HCT116 (cell line): ENCODE results near the gene ACTL9. TPM values are rescaled to one million over a fixed set of nuclear protein-coding genes. Genes with fewer than 3 reads are reported as not detected.

ENCODE experiments used
- ATAC-seq: fragments of 200-7000 bp; cut with Tn5 transposase; 2 replicates; pipeline ENCODE4 v1.9.1; 2020; ENCODE audit warnings: mild to moderate bottlenecking, moderate library complexity
- BruUV-seq: library from RNA; stranded (reverse); fragments of 400-500 nt; replicated peaks from 2 replicates; lab custom pipeline; 2021; lab: Mats Ljungman, UMichigan
- CTCF ChIA-PET: fragments of 300-600 bp; sonication (Branson Sonifier 250); formaldehyde crosslinking; loops from one replicate; lab custom pipeline; 2021; ENCODE audit warnings: antibody characterized with exemption; lab: Charles Lee
- POLR2A ChIA-PET: fragments of 300-600, 350-600 bp; sonication (Branson Sonifier 250); formaldehyde crosslinking; loops from one replicate; lab custom pipeline; 2021; ENCODE audit warnings: antibody characterized with exemption; lab: Charles Lee
- RAD21 ChIA-PET, 2 experiments: fragments of 300-600 bp; sonication (Branson Sonifier 250); formaldehyde crosslinking; loops; one replicate each; lab custom pipeline; 2023; ENCODE audit warnings: low total read pairs in 2 of 2; ENCODE audit not compliant: uncharacterized antibody in 2 of 2, unreplicated experiment in 2 of 2, low non-redundant PET in 1 of 2; lab: Charles Lee
- DNase-seq: peaks from one replicate; pipeline ENCODE4 v3.0.0-alpha.2; 2010; ENCODE audit warnings: low read depth, low spot score
- H2AFZ ChIP-seq: fragments of 200-600 bp; shearing (Covaris generic), sonication (generic); 2 replicates; pipeline ENCODE4 v1.6.1; 2017; ENCODE audit warnings: low read depth, mixed run types, mixed read lengths, antibody characterized with exemption, low read length; ENCODE audit not compliant: poor library complexity, severe bottlenecking
- H3K27ac ChIP-seq: 2 replicates; pipeline ENCODE4 v1.5.1; 2012; ENCODE audit warnings: low read depth, low read length
- H3K27me3 ChIP-seq: fragments of 200-600 bp; sonication (generic); 2 replicates; pipeline ENCODE4 v1.6.1; 2016; ENCODE audit warnings: mixed run types, low read length, mixed read lengths; ENCODE audit not compliant: insufficient read depth
- H3K36me3 ChIP-seq, 2 experiments: fragments of 200-500 bp in 1 of 2; fragments of 200-600 bp in 1 of 2; sonication (Bioruptor generic) in 1 of 2; sonication (generic) in 1 of 2; 2 replicates each; pipeline versions ENCODE4 v1.5.1 to v1.6.1; 2014 to 2016; ENCODE audit warnings: low read length in 2 of 2, inconsistent platforms in 1 of 2, mixed read lengths in 1 of 2, mixed run types in 1 of 2; ENCODE audit not compliant: insufficient read depth in 2 of 2, control insufficient read depth in 1 of 2
- H3K4me1 ChIP-seq, 2 experiments: fragments of 200-600 bp in 1 of 2; sonication (generic) in 1 of 2; 2 replicates each; pipeline versions ENCODE4 v1.5.1 to v1.6.1; 2012 to 2017; ENCODE audit warnings: low read length in 2 of 2, inconsistent platforms in 1 of 2, mild to moderate bottlenecking in 1 of 2, mixed read lengths in 1 of 2, mixed run types in 1 of 2, moderate library complexity in 1 of 2; ENCODE audit not compliant: insufficient read depth in 2 of 2, control insufficient read depth in 1 of 2
- H3K4me2 ChIP-seq: fragments of 200-600 bp; sonication (generic); 2 replicates; pipeline ENCODE4 v1.6.1; 2017; ENCODE audit warnings: mixed run types, low read length, mixed read lengths
- H3K4me3 ChIP-seq, 2 experiments: fragments of 200-600 bp in 1 of 2; sonication (generic) in 1 of 2; replicated peaks in 1 of 2; 2 replicates each; pipeline ENCODE4 v1.5.1; 2011 to 2016; ENCODE audit warnings: low read length in 2 of 2, control low read depth in 1 of 2, low read depth in 1 of 2, mild to moderate bottlenecking in 1 of 2, mixed read lengths in 1 of 2, mixed run types in 1 of 2
- H3K79me2 ChIP-seq: fragments of 200-600 bp; sonication (generic); 2 replicates; pipeline ENCODE4 v1.6.1; 2017; ENCODE audit warnings: mild to moderate bottlenecking, mixed run types, low read length, moderate library complexity, mixed read lengths; ENCODE audit not compliant: insufficient read depth
- H3K9ac ChIP-seq: fragments of 200-600 bp; sonication (generic); 2 replicates; pipeline ENCODE4 v1.6.1; 2016; ENCODE audit warnings: low read length, mixed read lengths
- H3K9me2 ChIP-seq: fragments of 200-600 bp; sonication (generic), shearing (Covaris generic); 2 replicates; pipeline ENCODE4 v1.6.1; 2017; ENCODE audit warnings: mixed run types, mild to moderate bottlenecking, moderate library complexity; ENCODE audit not compliant: insufficient read depth
- H3K9me3 ChIP-seq, 2 experiments: fragments of 200-500 bp in 1 of 2; fragments of 200-600 bp in 1 of 2; sonication (Bioruptor generic) in 1 of 2; sonication (generic) in 1 of 2; 2 replicates each; pipeline ENCODE4 v1.6.1; 2014 to 2017; ENCODE audit warnings: low read length in 2 of 2, mixed read lengths in 2 of 2, inconsistent platforms in 1 of 2, low read depth in 1 of 2, mild to moderate bottlenecking in 1 of 2, mixed run types in 1 of 2, moderate library complexity in 1 of 2; ENCODE audit not compliant: control insufficient read depth in 1 of 2, insufficient read depth in 1 of 2
- H4K20me1 ChIP-seq: fragments of 200-600 bp; sonication (generic), shearing (Covaris generic); 2 replicates; pipeline ENCODE4 v1.6.1; 2017; ENCODE audit warnings: mixed run types, mild to moderate bottlenecking, moderate library complexity; ENCODE audit not compliant: insufficient read depth
- ATF3 ChIP-seq: IDR thresholded peaks from 2 replicates; pipeline ENCODE4 v1.6.1; 2012
- CBX3 ChIP-seq: IDR thresholded peaks from 2 replicates; pipeline ENCODE4 v1.6.1; 2012; ENCODE audit warnings: low read depth
- CTCF ChIP-seq, 3 experiments: fragments of 200-600 bp in 1 of 3; sonication (generic) in 1 of 3; IDR thresholded peaks in 2 of 3; conservative IDR thresholded peaks in 1 of 3; 2 replicates each; pipeline ENCODE4 v1.5.1; 2012 to 2017; ENCODE audit warnings: low read depth in 2 of 3, low read length in 2 of 3, antibody characterized with exemption in 1 of 3, borderline replicate concordance in 1 of 3, control low read depth in 1 of 3, mild to moderate bottlenecking in 1 of 3, mixed read lengths in 1 of 3, mixed run types in 1 of 3, moderate library complexity in 1 of 3; ENCODE audit not compliant: insufficient read depth in 1 of 3
- FOSL1 ChIP-seq: IDR thresholded peaks from 2 replicates; pipeline ENCODE4 v1.6.1; 2012; ENCODE audit warnings: low read depth
- JUND ChIP-seq: IDR thresholded peaks from 2 replicates; pipeline ENCODE4 v1.6.1; 2012
- MAX ChIP-seq: IDR thresholded peaks from 2 replicates; pipeline ENCODE4 v1.6.1; 2012
- POLR2A ChIP-seq: IDR thresholded peaks from 2 replicates; pipeline ENCODE4 v1.7.0; 2011; ENCODE audit warnings: borderline replicate concordance; ENCODE audit not compliant: insufficient read depth, insufficient read length; ENCODE audit errors: extremely low read depth
- POLR2AphosphoS5 ChIP-seq: IDR thresholded peaks from 2 replicates; pipeline ENCODE4 v1.6.1; 2011; ENCODE audit warnings: mild to moderate bottlenecking, low read depth, low read length, moderate library complexity
- SP1 ChIP-seq: IDR thresholded peaks from 2 replicates; pipeline ENCODE4 v1.6.1; 2012; ENCODE audit warnings: low read depth
- TCF7L2 ChIP-seq: IDR thresholded peaks from 2 replicates; pipeline ENCODE4 v1.7.0; 2011; ENCODE audit warnings: borderline replicate concordance, inconsistent platforms; ENCODE audit not compliant: insufficient read depth, insufficient read length; ENCODE audit errors: extremely low read depth
- YY1 ChIP-seq: IDR thresholded peaks from 2 replicates; pipeline ENCODE4 v1.6.1; 2011; ENCODE audit warnings: low read length, low read depth, moderate library complexity, mild to moderate bottlenecking; ENCODE audit not compliant: insufficient replicate concordance; ENCODE audit errors: extremely low read depth
- ZBTB33 ChIP-seq: IDR thresholded peaks from 2 replicates; pipeline ENCODE4 v1.6.1; 2011; ENCODE audit warnings: mild to moderate bottlenecking, low read length, moderate library complexity; ENCODE audit not compliant: insufficient replicate concordance; ENCODE audit errors: extremely low read depth
- intact Hi-C: fragments of 100-400 bp; cut with micrococcal nuclease; formaldehyde crosslinking; loops from 2 replicates; pipeline ENCODE4 v1.10.0; 2022
- total RNA-seq: library from RNA; stranded (reverse); gene quantifications from one replicate; pipeline ENCODE4 v1.2.1, GENCODE V29; 2021; ENCODE audit not compliant: unreplicated experiment

The ACTL9 gene
- total RNA-seq, 1 experiment from 2014 or later = not detected

- H2AFZ ChIP-seq = no peak overlapping the region
- H3K4me2 ChIP-seq = no peak overlapping the region
- peaks cover 7% of the 10 kb centered on the region; the same call in 1 of the 2 replicates for H3K27me3 ChIP-seq
- no peaks in the 10 kb centered on the region for H3K79me2 ChIP-seq
- no TSS peak for BruUV-seq
- no peak overlapping the region for H3K9ac ChIP-seq
- no peaks in the 10 kb centered on the region for H3K9me2 ChIP-seq
- intact Hi-C loops = no loop called here
- DNase-seq (no peak), ATAC-seq (no peak)
- H3K4me1 ChIP-seq = no peaks in the 10 kb centered on the region; a peak in 1 of 4 replicates
- no peak for TF ChIP-seq CBX3
- TF ChIP-seq POLR2A = no peak
- no peak for TF ChIP-seq JUND
- TF ChIP-seq MAX = no peak
- TF ChIP-seq YY1 = no peak
- no peak for TF ChIP-seq ATF3
- TF ChIP-seq FOSL1 = no peak
- no peak for TF ChIP-seq SP1
- no peak for TF ChIP-seq CTCF (IDR thresholded peaks at IDR 0.05 in 2 of 3, conservative IDR thresholded peaks at IDR 0.05 in 1 of 3; ENCODE audit: borderline replicate concordance in 1 of 3, insufficient read depth in 1 of 3, low read depth in 2 of 3, low read length in 2 of 3)
- no peak for TF ChIP-seq TCF7L2
- TF ChIP-seq POLR2AphosphoS5 = no peak
- no peak for TF ChIP-seq ZBTB33
- H3K36me3 ChIP-seq = no peaks in the 10 kb centered on the region
- ChIA-PET CTCF (no interaction called here), POLR2A (no interaction called here), RAD21 (no interaction called here)
- no peak overlapping the region for H3K4me3 ChIP-seq
- H3K27ac ChIP-seq = no peak overlapping the region
- H3K9me3 ChIP-seq = no peaks in the 10 kb centered on the region
- H4K20me1 ChIP-seq = no peaks in the 10 kb centered on the region
Observed at GRCh38 chr19:8688930-8689329, 9.7 kb downstream of the ACTL9 start.
